Measurements from ENCODE around the gene MYO3A.

MYO3A gene, protein sequence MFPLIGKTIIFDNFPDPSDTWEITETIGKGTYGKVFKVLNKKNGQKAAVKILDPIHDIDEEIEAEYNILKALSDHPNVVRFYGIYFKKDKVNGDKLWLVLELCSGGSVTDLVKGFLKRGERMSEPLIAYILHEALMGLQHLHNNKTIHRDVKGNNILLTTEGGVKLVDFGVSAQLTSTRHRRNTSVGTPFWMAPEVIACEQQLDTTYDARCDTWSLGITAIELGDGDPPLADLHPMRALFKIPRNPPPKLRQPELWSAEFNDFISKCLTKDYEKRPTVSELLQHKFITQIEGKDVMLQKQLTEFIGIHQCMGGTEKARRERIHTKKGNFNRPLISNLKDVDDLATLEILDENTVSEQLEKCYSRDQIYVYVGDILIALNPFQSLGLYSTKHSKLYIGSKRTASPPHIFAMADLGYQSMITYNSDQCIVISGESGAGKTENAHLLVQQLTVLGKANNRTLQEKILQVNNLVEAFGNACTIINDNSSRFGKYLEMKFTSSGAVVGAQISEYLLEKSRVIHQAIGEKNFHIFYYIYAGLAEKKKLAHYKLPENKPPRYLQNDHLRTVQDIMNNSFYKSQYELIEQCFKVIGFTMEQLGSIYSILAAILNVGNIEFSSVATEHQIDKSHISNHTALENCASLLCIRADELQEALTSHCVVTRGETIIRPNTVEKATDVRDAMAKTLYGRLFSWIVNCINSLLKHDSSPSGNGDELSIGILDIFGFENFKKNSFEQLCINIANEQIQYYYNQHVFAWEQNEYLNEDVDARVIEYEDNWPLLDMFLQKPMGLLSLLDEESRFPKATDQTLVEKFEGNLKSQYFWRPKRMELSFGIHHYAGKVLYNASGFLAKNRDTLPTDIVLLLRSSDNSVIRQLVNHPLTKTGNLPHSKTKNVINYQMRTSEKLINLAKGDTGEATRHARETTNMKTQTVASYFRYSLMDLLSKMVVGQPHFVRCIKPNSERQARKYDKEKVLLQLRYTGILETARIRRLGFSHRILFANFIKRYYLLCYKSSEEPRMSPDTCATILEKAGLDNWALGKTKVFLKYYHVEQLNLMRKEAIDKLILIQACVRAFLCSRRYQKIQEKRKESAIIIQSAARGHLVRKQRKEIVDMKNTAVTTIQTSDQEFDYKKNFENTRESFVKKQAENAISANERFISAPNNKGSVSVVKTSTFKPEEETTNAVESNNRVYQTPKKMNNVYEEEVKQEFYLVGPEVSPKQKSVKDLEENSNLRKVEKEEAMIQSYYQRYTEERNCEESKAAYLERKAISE (N-terminal part only)

GRCh38 chr10:25933653-25934608, at the start of gene MYO3A:
TSS of gene MYO3A (plus strand) at chr10:25934229. CDS start at chr10:25952111, 17,882 bp downstream.
- H3K9ac ChIP-seq (ENCODE audit: low read length) = no peak within 1 kb of the TSS
- H3K4me3 ChIP-seq (ENCODE audit: low read length) = no peak within 1 kb of the TSS
- H3K4me1 ChIP-seq (ENCODE audit: control insufficient read depth, insufficient read depth, low read length) = no peaks in the 10 kb centered on the region
- peaks cover 32% of the 10 kb centered on the region for H3K27me3 ChIP-seq (replicated peaks; ENCODE audit: control insufficient read depth, insufficient read depth, low read length)
- H3K36me3 ChIP-seq (ENCODE audit: control insufficient read depth, insufficient read depth, low read length, severe bottlenecking) = no peaks in the 10 kb centered on the region
- DNase-seq (ENCODE audit: low read depth) = no peak
- H3K9me3 ChIP-seq (ENCODE audit: control insufficient read depth, low read length) = no peaks in the 10 kb centered on the region

- H3K4me1 ChIP-seq (ENCODE audit: control insufficient read depth, insufficient read depth, low read length) = no peaks in the 10 kb centered on the region
- no peak overlapping the region for H3K4me3 ChIP-seq (ENCODE audit: low read length)
- no peaks in the 10 kb centered on the region for H3K27me3 ChIP-seq (replicated peaks; ENCODE audit: control insufficient read depth, insufficient read depth, low read length)
- no peak for DNase-seq (ENCODE audit: low read depth)
- no peak overlapping the region for H3K9ac ChIP-seq (ENCODE audit: low read length)
- H3K36me3 ChIP-seq (ENCODE audit: control insufficient read depth, insufficient read depth, low read length, severe bottlenecking) = no peaks in the 10 kb centered on the region
- peaks cover 3% of the 10 kb centered on the region for H3K9me3 ChIP-seq (ENCODE audit: control insufficient read depth, low read length)
These were observed 45.4 kb upstream of the MYO3A start for GRCh38 chr10:25888627-25889026.

GRCh38 chr10:25890995-25891394, 43.0 kb upstream of the MYO3A start:
- peaks cover 3% of the 10 kb centered on the region for H3K9me3 ChIP-seq (ENCODE audit: control insufficient read depth, low read length)

DNA sequence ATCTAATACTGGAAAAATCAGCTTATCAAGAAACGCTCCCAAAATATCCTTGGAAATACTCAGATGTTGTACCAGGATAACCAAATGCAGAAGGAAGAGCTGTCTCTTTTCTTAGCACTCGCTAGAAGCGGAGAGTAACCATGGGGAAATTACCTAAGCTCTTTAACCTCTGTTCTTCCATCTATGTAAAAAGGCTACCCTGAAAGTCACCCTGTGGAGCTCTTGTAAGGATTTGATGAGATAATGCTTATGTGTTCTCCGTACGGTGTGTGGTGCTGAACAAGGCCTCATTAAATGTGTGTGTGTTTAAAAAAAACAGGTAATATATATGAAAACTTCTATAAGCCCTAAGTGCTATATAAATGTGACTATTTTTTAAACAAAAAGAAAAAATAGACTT, 38.2 kb upstream of the MYO3A start:
- DNase-seq (ENCODE audit: low read depth) = no peak
- Histone ChIP-seq H3K4me1 (ENCODE audit: control insufficient read depth, insufficient read depth, low read length) (no peaks in the 10 kb centered on the region), H3K9ac (ENCODE audit: low read length) (no peak overlapping the region), H3K4me3 (ENCODE audit: low read length) (no peak overlapping the region), H3K36me3 (ENCODE audit: control insufficient read depth, insufficient read depth, low read length, severe bottlenecking) (no peaks in the 10 kb centered on the region), H3K27me3 (replicated peaks; ENCODE audit: control insufficient read depth, insufficient read depth, low read length) (peaks cover 4% of the 10 kb centered on the region), H3K9me3 (ENCODE audit: control insufficient read depth, low read length) (peaks cover 3% of the 10 kb centered on the region)

More at GRCh38 chr10:25890995-25891394, 43.0 kb upstream of the MYO3A start:
- no peaks in the 10 kb centered on the region for H3K36me3 ChIP-seq (ENCODE audit: control insufficient read depth, insufficient read depth, low read length, severe bottlenecking)
- H3K4me3 ChIP-seq (ENCODE audit: low read length) = no peak overlapping the region
- no peak for DNase-seq (ENCODE audit: low read depth)
- peaks cover 4% of the 10 kb centered on the region for H3K27me3 ChIP-seq (replicated peaks; ENCODE audit: control insufficient read depth, insufficient read depth, low read length)
- H3K4me1 ChIP-seq (ENCODE audit: control insufficient read depth, insufficient read depth, low read length) = no peaks in the 10 kb centered on the region
- no peak overlapping the region for H3K9ac ChIP-seq (ENCODE audit: low read length)

DNA sequence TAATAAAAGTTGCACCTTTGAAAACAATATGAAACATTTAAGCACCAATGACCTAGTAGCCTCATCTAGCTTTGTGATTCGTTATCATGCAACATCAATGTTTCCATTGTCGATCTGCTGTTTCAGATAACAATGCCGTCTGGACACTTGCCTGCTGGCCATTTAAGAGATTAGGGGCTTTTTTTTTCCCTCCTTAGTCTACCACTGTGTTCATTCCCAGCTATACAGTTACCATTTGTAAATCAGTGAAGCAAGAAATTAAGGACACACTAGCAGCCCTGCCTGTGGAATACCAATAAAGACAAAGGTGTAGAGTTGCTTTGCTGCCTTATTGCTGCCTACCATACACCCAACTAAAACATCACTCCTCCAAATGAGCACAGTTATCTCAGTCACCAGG, 37.6 kb upstream of the MYO3A start:
- H3K36me3 ChIP-seq (ENCODE audit: control insufficient read depth, insufficient read depth, low read length, severe bottlenecking) = no peaks in the 10 kb centered on the region
- peaks cover 4% of the 10 kb centered on the region for H3K27me3 ChIP-seq (replicated peaks; ENCODE audit: control insufficient read depth, insufficient read depth, low read length)
- H3K9ac ChIP-seq (ENCODE audit: low read length) = no peak overlapping the region
- H3K4me3 ChIP-seq (ENCODE audit: low read length) = no peak overlapping the region
- H3K9me3 ChIP-seq (ENCODE audit: control insufficient read depth, low read length) = peaks cover 3% of the 10 kb centered on the region
- DNase-seq (ENCODE audit: low read depth) = no peak
- no peaks in the 10 kb centered on the region for H3K4me1 ChIP-seq (ENCODE audit: control insufficient read depth, insufficient read depth, low read length)

- no peak overlapping the region for H3K9ac ChIP-seq (ENCODE audit: low read length)
- peaks cover 3% of the 10 kb centered on the region for H3K27me3 ChIP-seq (replicated peaks; ENCODE audit: control insufficient read depth, insufficient read depth, low read length)
- H3K4me1 ChIP-seq (ENCODE audit: control insufficient read depth, insufficient read depth, low read length) = no peaks in the 10 kb centered on the region
- no peaks in the 10 kb centered on the region for H3K9me3 ChIP-seq (ENCODE audit: control insufficient read depth, low read length)
- no peaks in the 10 kb centered on the region for H3K36me3 ChIP-seq (ENCODE audit: control insufficient read depth, insufficient read depth, low read length, severe bottlenecking)
- no peak for DNase-seq (ENCODE audit: low read depth)
- H3K4me3 ChIP-seq (ENCODE audit: low read length) = no peak overlapping the region
These were observed 34.7 kb upstream of the MYO3A start for GRCh38 chr10:25899304-25899703.

DNA sequence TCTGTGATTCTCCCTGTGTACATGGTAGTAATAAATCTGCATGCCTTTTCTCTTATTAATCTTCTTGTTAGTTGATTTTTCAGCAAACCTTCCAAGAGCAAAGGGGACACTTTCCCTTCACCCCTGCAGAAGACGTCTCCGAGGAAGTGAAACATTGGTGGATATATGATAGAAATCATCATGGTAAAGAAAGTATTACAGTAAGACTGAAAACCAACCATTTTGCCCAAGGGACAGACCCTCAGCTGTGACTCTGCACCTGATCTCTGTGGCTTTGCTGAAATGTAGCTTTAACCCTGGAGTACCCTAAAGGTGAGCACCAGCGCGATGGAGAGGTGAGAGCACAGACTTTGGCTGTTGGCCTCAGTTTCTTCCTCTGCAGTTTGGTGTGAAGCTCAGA, 32.8 kb upstream of the MYO3A start:
- H3K4me3 ChIP-seq (ENCODE audit: low read length) = no peak overlapping the region
- no peaks in the 10 kb centered on the region for H3K4me1 ChIP-seq (ENCODE audit: control insufficient read depth, insufficient read depth, low read length)
- H3K9me3 ChIP-seq (ENCODE audit: control insufficient read depth, low read length) = no peaks in the 10 kb centered on the region
- no peak overlapping the region for H3K9ac ChIP-seq (ENCODE audit: low read length)
- H3K36me3 ChIP-seq (ENCODE audit: control insufficient read depth, insufficient read depth, low read length, severe bottlenecking) = no peaks in the 10 kb centered on the region
- no peak for DNase-seq (ENCODE audit: low read depth)
- H3K27me3 ChIP-seq (replicated peaks; ENCODE audit: control insufficient read depth, insufficient read depth, low read length) = no peaks in the 10 kb centered on the region

- H3K4me1 ChIP-seq (ENCODE audit: control insufficient read depth, insufficient read depth, low read length) = no peaks in the 10 kb centered on the region
- H3K36me3 ChIP-seq (ENCODE audit: control insufficient read depth, insufficient read depth, low read length, severe bottlenecking) = no peaks in the 10 kb centered on the region
- H3K4me3 ChIP-seq (ENCODE audit: low read length) = no peak overlapping the region
- H3K27me3 ChIP-seq (replicated peaks; ENCODE audit: control insufficient read depth, insufficient read depth, low read length) = no peaks in the 10 kb centered on the region
- DNase-seq (ENCODE audit: low read depth) = no peak
- no peaks in the 10 kb centered on the region for H3K9me3 ChIP-seq (ENCODE audit: control insufficient read depth, low read length)
- no peak overlapping the region for H3K9ac ChIP-seq (ENCODE audit: low read length)
These were observed 32.0 kb upstream of the MYO3A start for GRCh38 chr10:25902002-25902401.

DNA sequence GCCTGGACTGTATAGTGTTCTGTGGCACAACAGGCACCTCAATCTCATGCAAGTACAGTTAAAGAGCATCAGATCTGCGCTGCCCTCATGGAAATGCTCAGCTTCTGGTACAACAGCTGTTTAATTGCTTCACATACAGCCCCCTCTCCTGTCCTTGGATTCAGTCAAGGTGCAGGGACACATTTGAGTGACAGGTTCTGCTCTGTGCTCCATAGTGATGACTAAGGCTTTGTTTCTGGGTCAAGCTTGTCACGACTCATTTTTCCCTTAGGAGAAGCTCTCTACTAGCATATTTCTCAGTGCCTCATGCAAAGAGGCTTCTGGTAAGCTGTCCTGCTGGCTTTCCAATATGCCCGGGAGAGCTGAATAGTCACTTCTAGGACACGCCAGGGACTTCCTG, 26.8 kb upstream of the MYO3A start:
- DNase-seq (ENCODE audit: low read depth) = no peak
- no peaks in the 10 kb centered on the region for H3K4me1 ChIP-seq (ENCODE audit: control insufficient read depth, insufficient read depth, low read length)
- no peaks in the 10 kb centered on the region for H3K36me3 ChIP-seq (ENCODE audit: control insufficient read depth, insufficient read depth, low read length, severe bottlenecking)
- H3K4me3 ChIP-seq (ENCODE audit: low read length) = no peak overlapping the region
- H3K9me3 ChIP-seq (ENCODE audit: control insufficient read depth, low read length) = no peaks in the 10 kb centered on the region
- H3K9ac ChIP-seq (ENCODE audit: low read length) = no peak overlapping the region
- peaks cover 5% of the 10 kb centered on the region for H3K27me3 ChIP-seq (replicated peaks; ENCODE audit: control insufficient read depth, insufficient read depth, low read length)

DNA sequence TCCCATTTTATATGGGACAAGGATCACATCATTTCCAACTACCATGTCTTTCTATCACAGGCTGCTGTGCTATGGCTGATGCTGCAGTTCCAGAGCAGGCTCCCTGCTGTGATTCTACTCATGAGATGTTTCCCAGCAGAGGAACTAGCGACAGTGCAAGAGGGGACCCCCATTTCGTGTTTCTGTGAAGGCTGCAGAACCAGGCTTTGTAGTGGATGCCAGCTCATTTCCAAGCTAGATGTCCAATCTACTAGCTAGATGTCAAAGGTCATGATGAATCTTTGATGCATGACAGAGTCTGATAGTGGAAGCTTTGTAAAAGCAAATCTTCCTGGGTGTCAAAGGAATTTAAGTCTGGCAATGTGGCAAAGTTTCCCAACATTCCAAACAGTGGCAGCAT, 21.2 kb upstream of the MYO3A start:
- H3K4me3 ChIP-seq (ENCODE audit: low read length) = no peak overlapping the region
- no peak for DNase-seq (ENCODE audit: low read depth)

More for the DNA sequence above, 21.2 kb upstream of the MYO3A start:
- H3K9me3 ChIP-seq (ENCODE audit: control insufficient read depth, low read length) = no peaks in the 10 kb centered on the region
- no peaks in the 10 kb centered on the region for H3K4me1 ChIP-seq (ENCODE audit: control insufficient read depth, insufficient read depth, low read length)
- peaks cover 5% of the 10 kb centered on the region for H3K27me3 ChIP-seq (replicated peaks; ENCODE audit: control insufficient read depth, insufficient read depth, low read length)
- H3K36me3 ChIP-seq (ENCODE audit: control insufficient read depth, insufficient read depth, low read length, severe bottlenecking) = no peaks in the 10 kb centered on the region
- H3K9ac ChIP-seq (ENCODE audit: low read length) = no peak overlapping the region

All from adipocyte (in vitro differentiated cells).